DMS 273 (cell line): ENCODE results near the gene SNCB.
"Not testable (repeated sequence)": the region's sequence is repeated elsewhere in the genome, so short reads cannot be mapped to it uniquely, and the experiment has no call there.

Experiments used
- DNase-seq: peaks from one replicate; lab custom pipeline; 2025; ENCODE audit not compliant: unreplicated experiment; lab: John Stamatoyannopoulos, UW

The SNCB gene

GRCh38 chr5:176606032-176606431 lies 24.3 kb downstream of the SNCB start:
- DNase-seq = peak; percentile 43

GRCh38 chr5:176603091-176603490 lies 27.2 kb downstream of the SNCB start:
- no peak for DNase-seq

- peak; percentile 78 for DNase-seq
These were observed 28.3 kb downstream of the SNCB start for GRCh38 chr5:176601901-176602482.

GRCh38 chr5:176599749-176600430 lies 30.4 kb downstream of the SNCB start:
- DNase-seq = peak; percentile 63

GRCh38 chr5:176597417-176598389 lies 32.6 kb downstream of the SNCB start:
- no peak for DNase-seq

GRCh38 chr5:176596689-176597416 lies 33.5 kb downstream of the SNCB start:
- no peak for DNase-seq

- DNase-seq = no peak
These were observed 34.2 kb downstream of the SNCB start for GRCh38 chr5:176596069-176596644.

- DNase-seq = no peak
These were observed 34.9 kb downstream of the SNCB start for GRCh38 chr5:176595386-176595943.

GRCh38 chr5:176594554-176594953 lies 35.8 kb downstream of the SNCB start:
- no peak for DNase-seq

- DNase-seq = no peak
These were observed 37.0 kb downstream of the SNCB start for GRCh38 chr5:176593273-176593869.

GRCh38 chr5:176592573-176592972 lies 37.8 kb downstream of the SNCB start:
- DNase-seq = no peak

GRCh38 chr5:176591667-176592066 lies 38.7 kb downstream of the SNCB start:
- not testable (repeated sequence) for DNase-seq

GRCh38 chr5:176590035-176590717 lies 40.2 kb downstream of the SNCB start:
- no peak for DNase-seq

GRCh38 chr5:176589039-176589769 lies 41.1 kb downstream of the SNCB start:
- no peak for DNase-seq

- no peak for DNase-seq
These were observed 42.0 kb downstream of the SNCB start for GRCh38 chr5:176588297-176588696.

- DNase-seq = no peak
These were observed 42.9 kb downstream of the SNCB start for GRCh38 chr5:176587398-176587797.

GRCh38 chr5:176583076-176583475 lies 47.3 kb downstream of the SNCB start:
- DNase-seq = no peak

- no peak for DNase-seq
These were observed 49.0 kb downstream of the SNCB start for GRCh38 chr5:176581361-176581760.

- DNase-seq = no peak
These were observed 51.0 kb downstream of the SNCB start for GRCh38 chr5:176579323-176579722.
